Osteocyte (in vitro differentiated cells): ENCODE data around the gene SH3PXD2A. TPM values are rescaled to one million over a fixed set of nuclear protein-coding genes. Genes with fewer than 3 reads are reported as not detected.
A peak's percentile ranks its signal among the peaks of the same experiment; 100 is the strongest.

Source experiments
- DNase-seq: peaks from one replicate; pipeline ENCODE4 v3.0.0; 2021; ENCODE audit warnings: mixed read lengths; ENCODE audit not compliant: unreplicated experiment; ENCODE audit errors: extremely low spot score
- H3K27ac Mint-ChIP-seq: one replicate; pipeline ENCODE4 v1.8.0; 2021; ENCODE audit warnings: mild to moderate bottlenecking, mixed read lengths; ENCODE audit not compliant: unreplicated experiment
- H3K27me3 Mint-ChIP-seq: one replicate; pipeline ENCODE4 v1.8.0; 2021; ENCODE audit warnings: mixed read lengths; ENCODE audit not compliant: unreplicated experiment
- H3K36me3 Mint-ChIP-seq: one replicate; pipeline ENCODE4 v1.8.0; 2021; ENCODE audit warnings: mixed read lengths; ENCODE audit not compliant: unreplicated experiment
- H3K4me1 Mint-ChIP-seq: one replicate; pipeline ENCODE4 v1.8.0; 2021; ENCODE audit warnings: mixed read lengths; ENCODE audit not compliant: unreplicated experiment
- H3K4me3 Mint-ChIP-seq: one replicate; pipeline ENCODE4 v1.8.0; 2021; ENCODE audit warnings: mild to moderate bottlenecking, moderate library complexity, mixed read lengths; ENCODE audit not compliant: unreplicated experiment
- H3K9me3 Mint-ChIP-seq: one replicate; pipeline ENCODE4 v1.8.0; 2021; ENCODE audit warnings: mixed read lengths; ENCODE audit not compliant: unreplicated experiment
- total RNA-seq: library from RNA; stranded (reverse); gene quantifications from 2 replicates; pipeline ENCODE4 v1.2.1, GENCODE V29; 2021
- TF ChIP-seq, protein P1 (sequence below): fragments of 200-600 bp; sonication (generic); IDR thresholded peaks from 2 replicates; pipeline ENCODE4 v1.5.0; 2021; ENCODE audit warnings: antibody characterized with exemption, mild to moderate bottlenecking, moderate library complexity

Gene SH3PXD2A
- total RNA-seq, 1 donor from 2014 or later = 43.0 TPM

GRCh38 chr10:103712146-103712545, 143.2 kb downstream of the SH3PXD2A start:
- TF ChIP-seq, protein P1, sequence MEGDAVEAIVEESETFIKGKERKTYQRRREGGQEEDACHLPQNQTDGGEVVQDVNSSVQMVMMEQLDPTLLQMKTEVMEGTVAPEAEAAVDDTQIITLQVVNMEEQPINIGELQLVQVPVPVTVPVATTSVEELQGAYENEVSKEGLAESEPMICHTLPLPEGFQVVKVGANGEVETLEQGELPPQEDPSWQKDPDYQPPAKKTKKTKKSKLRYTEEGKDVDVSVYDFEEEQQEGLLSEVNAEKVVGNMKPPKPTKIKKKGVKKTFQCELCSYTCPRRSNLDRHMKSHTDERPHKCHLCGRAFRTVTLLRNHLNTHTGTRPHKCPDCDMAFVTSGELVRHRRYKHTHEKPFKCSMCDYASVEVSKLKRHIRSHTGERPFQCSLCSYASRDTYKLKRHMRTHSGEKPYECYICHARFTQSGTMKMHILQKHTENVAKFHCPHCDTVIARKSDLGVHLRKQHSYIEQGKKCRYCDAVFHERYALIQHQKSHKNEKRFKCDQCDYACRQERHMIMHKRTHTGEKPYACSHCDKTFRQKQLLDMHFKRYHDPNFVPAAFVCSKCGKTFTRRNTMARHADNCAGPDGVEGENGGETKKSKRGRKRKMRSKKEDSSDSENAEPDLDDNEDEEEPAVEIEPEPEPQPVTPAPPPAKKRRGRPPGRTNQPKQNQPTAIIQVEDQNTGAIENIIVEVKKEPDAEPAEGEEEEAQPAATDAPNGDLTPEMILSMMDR = no peak
- Mint-ChIP-seq H3K27ac (no peak overlapping the region), H3K9me3 (no peaks in the 10 kb centered on the region), H3K4me1 (peaks cover 7% of the 10 kb centered on the region), H3K36me3 (no peaks in the 10 kb centered on the region), H3K4me3 (no peak overlapping the region), H3K27me3 (no peaks in the 10 kb centered on the region)
- no peak for DNase-seq

GRCh38 chr10:103711351-103711994, 143.9 kb downstream of the SH3PXD2A start:
- Mint-ChIP-seq H3K4me3 (no peak overlapping the region), H3K27ac (no peak overlapping the region), H3K9me3 (no peaks in the 10 kb centered on the region), H3K36me3 (no peaks in the 10 kb centered on the region), H3K27me3 (no peaks in the 10 kb centered on the region), H3K4me1 (peaks cover 7% of the 10 kb centered on the region)
- TF ChIP-seq, protein P1 = peak; percentile 26
- no peak for DNase-seq

GRCh38 chr10:103710490-103710889, 144.9 kb downstream of the SH3PXD2A start:
- H3K36me3 Mint-ChIP-seq = no peaks in the 10 kb centered on the region
- no peak overlapping the region for H3K27ac Mint-ChIP-seq
- no peaks in the 10 kb centered on the region for H3K27me3 Mint-ChIP-seq
- no peak overlapping the region for H3K4me3 Mint-ChIP-seq
- TF ChIP-seq, protein P1 = no peak
- no peak for DNase-seq
- peaks cover 5% of the 10 kb centered on the region for H3K4me1 Mint-ChIP-seq
- no peaks in the 10 kb centered on the region for H3K9me3 Mint-ChIP-seq

DNA sequence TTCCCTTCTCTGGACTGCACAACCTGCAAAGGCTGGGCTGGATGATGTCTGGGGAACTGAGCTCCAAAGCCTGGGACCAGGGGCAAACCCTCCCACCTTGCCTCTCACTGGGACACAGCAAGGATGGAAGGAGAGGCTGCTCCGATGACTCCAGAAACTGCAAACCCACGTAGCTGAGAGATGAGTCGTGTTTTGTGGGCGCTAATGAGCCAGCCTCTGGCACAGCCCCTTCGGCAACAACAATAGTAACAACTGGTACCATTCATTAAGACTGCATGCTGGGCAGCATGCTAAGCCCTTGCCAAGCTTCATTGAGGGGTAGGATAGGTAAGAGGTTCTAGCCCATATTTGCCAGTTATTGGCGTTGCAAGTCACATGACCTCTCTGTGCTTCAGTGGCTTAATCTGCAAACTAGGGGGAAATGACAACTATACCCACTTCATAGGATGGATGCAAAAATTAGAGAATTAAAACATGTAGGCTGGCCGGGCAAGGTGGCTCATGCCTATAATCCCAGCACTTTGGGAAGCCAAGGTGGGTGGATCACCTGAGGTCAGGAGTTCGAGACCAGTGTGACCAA, 145.9 kb downstream of the SH3PXD2A start:
- DNase-seq = no peak

DNA sequence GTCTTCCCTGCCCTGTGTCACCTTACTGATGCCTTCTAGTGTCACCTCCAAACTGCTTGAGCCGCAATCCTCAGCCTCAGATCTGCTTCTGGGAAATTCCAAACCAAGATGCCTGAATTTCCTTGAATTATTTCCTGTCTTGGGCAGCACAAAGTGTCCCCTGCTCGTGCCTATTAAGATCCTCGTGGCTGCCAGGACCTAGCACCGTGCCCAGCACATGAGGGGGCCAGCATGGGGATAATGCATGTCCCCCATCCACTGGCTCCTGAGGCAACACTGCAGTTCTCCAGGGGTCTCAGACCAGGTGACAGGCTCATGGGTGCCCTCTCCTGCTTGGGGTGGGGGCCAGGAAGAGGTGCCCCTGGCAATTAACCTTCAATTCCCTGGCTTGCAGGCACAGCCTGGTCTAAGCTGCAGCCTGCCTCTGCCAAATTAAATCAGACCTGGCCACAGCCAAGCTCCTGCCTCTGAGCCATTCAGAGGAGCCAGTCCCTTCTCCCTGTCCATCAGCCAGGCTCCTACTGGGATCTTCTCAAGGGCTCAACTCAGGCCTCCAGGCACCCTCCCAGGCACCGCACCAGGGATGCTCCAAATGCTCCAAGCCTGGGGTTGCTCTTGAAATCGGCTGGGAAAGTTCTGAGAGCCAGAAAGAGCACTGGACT, 146.6 kb downstream of the SH3PXD2A start:
- Mint-ChIP-seq H3K9me3 (no peaks in the 10 kb centered on the region), H3K36me3 (no peaks in the 10 kb centered on the region), H3K27ac (no peak overlapping the region), H3K4me1 (peaks cover 5% of the 10 kb centered on the region), H3K4me3 (no peak overlapping the region), H3K27me3 (no peaks in the 10 kb centered on the region)
- DNase-seq = no peak
- TF ChIP-seq, protein P1 = no peak

More for the DNA sequence above, 145.9 kb downstream of the SH3PXD2A start:
- Mint-ChIP-seq H3K9me3 (no peaks in the 10 kb centered on the region), H3K4me1 (peaks cover 5% of the 10 kb centered on the region), H3K4me3 (no peak overlapping the region), H3K27me3 (no peaks in the 10 kb centered on the region), H3K27ac (no peak overlapping the region), H3K36me3 (no peaks in the 10 kb centered on the region)
- TF ChIP-seq, protein P1 = no peak
